Colonic mucosa (tissue), 4 donors: ENCODE data around the gene GPC6. TPM values are rescaled to one million over a fixed set of nuclear protein-coding genes. Genes with fewer than 3 reads are reported as not detected.

Source experiments
- DNase-seq: peaks from one replicate; pipeline ENCODE4 v3.0.0-alpha.2; 2020
- H3K27ac ChIP-seq: fragments of 200-600 bp; one replicate; pipeline ENCODE4 v1.8.0; 2021
- H3K27me3 ChIP-seq: fragments of 200-600 bp; one replicate; pipeline ENCODE4 v1.8.0; 2021
- H3K36me3 ChIP-seq: fragments of 200-600 bp; one replicate; pipeline ENCODE4 v1.8.0; 2021
- H3K4me1 ChIP-seq: fragments of 200-600 bp; one replicate; pipeline ENCODE4 v1.8.0; 2021; ENCODE audit warnings: mild to moderate bottlenecking
- H3K4me3 ChIP-seq: fragments of 200-600 bp; one replicate; pipeline ENCODE4 v1.8.0; 2021
- H3K9ac ChIP-seq, 2 donors: one replicate each; pipeline ENCODE4 v1.7.0; 2013; ENCODE audit warnings: control low read depth in 2 of 2, low read depth in 2 of 2, low read length in 2 of 2
- H3K9me3 ChIP-seq: fragments of 200-600 bp; one replicate; pipeline ENCODE4 v1.8.0; 2021
- CTCF ChIP-seq: fragments of 200-600 bp; IDR thresholded peaks from one replicate; pipeline ENCODE4 v1.8.0; 2022; ENCODE audit warnings: antibody characterized with exemption, mild to moderate bottlenecking
- intact Hi-C: fragments of 100-400 bp; cut with DNase I; formaldehyde crosslinking; loops from one replicate; pipeline ENCODE4 v1.14.1; 2022
- total RNA-seq, 2 donors: library from RNA; stranded (reverse); fragmentation: NEBNext Ultra II Directional in 1 of 2; extraction: Animal tissue kit (Norgen Biotek cat#: 25700) in 1 of 2; gene quantifications; one replicate each; pipeline ENCODE4 v1.2.1, GENCODE V29; 2021
- donor health status: healthy.
- donor health status: DM: no; HTN: no; CAD: no.
- donor health status: DM: no; HTN: no; CAD: no.

Gene GPC6
- total RNA-seq, 2 donors from 2014 or later: 2.3 to 4.0 TPM

DNA sequence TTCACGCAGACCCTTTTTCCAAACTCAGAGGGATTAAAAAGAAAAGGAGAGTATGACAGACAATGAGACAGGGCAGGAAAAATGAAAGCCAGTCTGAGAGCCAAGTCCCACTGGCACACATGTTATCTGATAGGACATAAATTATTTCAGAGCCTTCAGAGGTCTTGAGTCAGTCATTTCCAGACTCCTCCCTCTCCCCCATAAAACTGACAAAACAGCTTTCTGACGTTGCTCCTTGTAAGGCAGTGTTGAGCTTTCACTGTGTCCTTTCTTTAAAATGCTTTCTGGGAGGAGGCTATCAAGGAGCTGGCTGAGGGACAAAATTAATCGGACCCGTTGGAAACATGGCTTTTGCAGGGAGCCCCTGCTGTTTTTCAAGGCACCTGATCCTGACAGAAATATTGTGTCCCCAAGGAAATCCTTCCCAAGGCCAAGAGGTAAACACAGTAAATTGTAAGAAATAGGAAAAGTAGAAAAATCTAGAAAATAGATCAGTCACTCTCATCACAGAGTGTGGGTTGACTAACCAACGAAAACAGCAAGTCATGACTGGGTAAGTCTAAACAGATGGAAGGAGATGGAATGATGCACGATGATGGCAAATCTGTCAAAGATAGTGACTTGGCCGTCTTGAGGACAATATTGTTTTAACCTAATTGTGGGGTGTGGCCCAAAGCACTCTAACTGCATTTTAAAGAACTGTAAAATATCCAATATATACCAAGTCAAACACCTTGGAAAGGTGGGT, 1163.2 kb downstream of the GPC6 start:
- H3K27ac ChIP-seq: no peak overlapping the region
- intact Hi-C loops: no loop called here

GRCh38 chr13:94390881-94391280, 1164.3 kb downstream of the GPC6 start:
- no peaks in the 10 kb centered on the region for H3K9me3 ChIP-seq
- no peak overlapping the region for H3K9ac ChIP-seq
- H3K4me3 ChIP-seq: no peak overlapping the region
- no peaks in the 10 kb centered on the region for H3K27me3 ChIP-seq
- DNase-seq: no peak
- no peak for TF ChIP-seq CTCF
- no peaks in the 10 kb centered on the region for H3K36me3 ChIP-seq
- no peak overlapping the region for H3K27ac ChIP-seq
- no peaks in the 10 kb centered on the region for H3K4me1 ChIP-seq
- intact Hi-C loops: no loop called here

More for the DNA sequence above, 1163.2 kb downstream of the GPC6 start:
- H3K4me1 ChIP-seq: no peaks in the 10 kb centered on the region
- no peak overlapping the region for H3K9ac ChIP-seq
- no peaks in the 10 kb centered on the region for H3K27me3 ChIP-seq
- H3K36me3 ChIP-seq: no peaks in the 10 kb centered on the region
- H3K4me3 ChIP-seq: no peak overlapping the region
- no peak for DNase-seq
- TF ChIP-seq CTCF: no peak
- no peaks in the 10 kb centered on the region for H3K9me3 ChIP-seq

DNA sequence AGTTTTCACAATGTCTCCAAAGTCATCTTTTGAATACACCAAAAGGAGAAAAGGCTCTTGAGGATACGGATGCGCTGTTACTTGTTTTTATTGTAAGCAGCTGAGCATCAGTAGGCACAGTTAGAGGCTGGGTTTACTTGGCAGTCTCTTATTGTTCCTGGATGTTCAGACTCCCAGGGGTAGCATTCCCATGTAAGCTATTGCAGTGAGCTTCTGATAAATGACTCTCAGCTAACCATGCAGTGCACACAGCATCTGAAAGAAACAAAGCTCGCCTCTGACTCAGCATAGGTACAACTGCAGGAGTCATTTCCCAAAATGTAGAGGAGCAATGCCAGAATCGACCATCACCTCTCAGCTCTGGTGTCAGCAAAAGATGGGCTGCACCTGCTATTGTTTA, 1168.1 kb downstream of the GPC6 start:
- Histone ChIP-seq H3K36me3 (no peaks in the 10 kb centered on the region), H3K9me3 (no peaks in the 10 kb centered on the region), H3K27me3 (no peaks in the 10 kb centered on the region), H3K27ac (no peak overlapping the region), H3K4me1 (no peaks in the 10 kb centered on the region), H3K4me3 (no peak overlapping the region), H3K9ac (no peak overlapping the region)
- intact Hi-C loops: no loop called here
- DNase-seq: no peak
- TF ChIP-seq CTCF: no peak

- no peaks in the 10 kb centered on the region for H3K4me1 ChIP-seq
- no peaks in the 10 kb centered on the region for H3K9me3 ChIP-seq
- intact Hi-C loops: no loop called here
- no peaks in the 10 kb centered on the region for H3K36me3 ChIP-seq
- no peak for DNase-seq
- no peak overlapping the region for H3K27ac ChIP-seq
- no peak for TF ChIP-seq CTCF
- H3K9ac ChIP-seq: no peak overlapping the region
- H3K27me3 ChIP-seq: no peaks in the 10 kb centered on the region
- H3K4me3 ChIP-seq: no peak overlapping the region
Measured at GRCh38 chr13:94395860-94396259, 1169.3 kb downstream of the GPC6 start.

DNA sequence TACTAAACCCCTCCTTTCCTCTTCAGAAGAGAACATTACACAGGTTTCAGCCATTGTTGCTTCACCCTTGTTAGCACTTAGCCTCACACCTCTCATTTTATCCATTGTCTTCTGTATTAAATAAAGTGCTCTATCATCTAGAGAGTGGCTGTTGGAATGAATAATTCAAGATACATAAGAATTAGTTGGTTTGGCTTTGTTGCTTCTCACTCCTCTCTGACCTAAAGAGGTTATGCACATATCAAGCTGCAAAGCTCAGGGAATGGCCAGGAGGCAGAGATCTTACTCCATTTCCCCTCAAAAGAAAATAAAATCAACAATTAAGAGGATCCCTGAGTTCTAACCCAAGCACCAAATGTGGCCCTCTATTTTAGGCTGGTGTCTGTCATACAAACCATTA, 1173.2 kb downstream of the GPC6 start:
- no peak overlapping the region for H3K4me3 ChIP-seq
- no peaks in the 10 kb centered on the region for H3K27me3 ChIP-seq
- no peak overlapping the region for H3K27ac ChIP-seq
- no peak overlapping the region for H3K9ac ChIP-seq
- no peak for DNase-seq
- no peaks in the 10 kb centered on the region for H3K4me1 ChIP-seq
- H3K9me3 ChIP-seq: no peaks in the 10 kb centered on the region
- intact Hi-C loops: no loop called here
- TF ChIP-seq CTCF: no peak
- no peaks in the 10 kb centered on the region for H3K36me3 ChIP-seq
